K562 (cell line): ENCODE results near the gene POP7. TPM values are rescaled to one million over a fixed set of nuclear protein-coding genes. Genes with fewer than 3 reads are reported as not detected.

Experiments
- AFF4 ChIP-seq: sonication (generic); formaldehyde crosslinking; IDR thresholded peaks from 2 replicates; pipeline ENCODE4 v1.8.0; 2023; ENCODE audit warnings: mild to moderate bottlenecking, missing genetic modification reagents
- BACH1 ChIP-seq: fragments of 200-800 bp; sonication (Bioruptor generic); IDR thresholded peaks from 2 replicates; pipeline ENCODE4 v1.6.1; 2016; ENCODE audit warnings: missing genetic modification characterization, missing compliant biosample characterization
- CBX3 ChIP-seq, 2 experiments: IDR thresholded peaks; 1 replicate in 1 of 2; 2 replicates in 1 of 2; pipeline ENCODE4 v1.6.1; 2012; ENCODE audit warnings: inconsistent platforms in 2 of 2, low read length in 2 of 2, borderline replicate concordance in 1 of 2, control low read depth in 1 of 2
- CHAMP1 ChIP-seq: fragments of 450-650 bp; IDR thresholded peaks from 2 replicates; pipeline ENCODE4 v1.6.1; 2016; ENCODE audit warnings: mild to moderate bottlenecking
- CHD4 ChIP-seq: fragments of 200-600 bp; sonication (generic); IDR thresholded peaks from 3 replicates; pipeline ENCODE4 v1.6.1; 2012; ENCODE audit warnings: low read depth, mild to moderate bottlenecking, mixed read lengths, low read length, inconsistent platforms; ENCODE audit not compliant: insufficient read depth, insufficient replicate concordance, poor library complexity, severe bottlenecking
- HMGXB4 ChIP-seq: sonication (generic); formaldehyde crosslinking; IDR thresholded peaks from 2 replicates; pipeline ENCODE4 v1.8.1; 2023; ENCODE audit warnings: mild to moderate bottlenecking, missing genetic modification reagents
- MAFF ChIP-seq: IDR thresholded peaks from 2 replicates; pipeline ENCODE4 v1.6.1; 2012; ENCODE audit warnings: low read length, improper control_type of control experiment
- NUFIP1 ChIP-seq: fragments of 450-650 bp; IDR thresholded peaks from 2 replicates; pipeline ENCODE4 v1.6.1; 2018; ENCODE audit not compliant: partially characterized antibody
- POLR2G ChIP-seq: fragments of 200-400 bp; formaldehyde crosslinking; IDR thresholded peaks from 2 replicates; pipeline ENCODE4 v1.6.1; 2017; ENCODE audit warnings: low read depth, mild to moderate bottlenecking, antibody characterized with exemption, low read length, moderate library complexity
- SAFB ChIP-seq: fragments of 200-400 bp; formaldehyde crosslinking; IDR thresholded peaks from 2 replicates; pipeline ENCODE4 v1.6.1; 2017; ENCODE audit warnings: low read depth, low read length, borderline replicate concordance
- SIN3A ChIP-seq, 2 experiments: fragments of 150-350 bp in 1 of 2; IDR thresholded peaks; 2 replicates each; pipeline ENCODE4 v1.6.1; 2011 to 2016; ENCODE audit warnings: borderline replicate concordance in 2 of 2, low read depth in 2 of 2, low read length in 2 of 2, mild to moderate bottlenecking in 2 of 2, moderate library complexity in 2 of 2; ENCODE audit not compliant: control insufficient read depth in 1 of 2
- SMAD3 ChIP-seq: fragments of 450-650 bp; formaldehyde crosslinking; conservative IDR thresholded peaks from 2 replicates; pipeline ENCODE4 v1.4.0; 2020; ENCODE audit warnings: mild to moderate bottlenecking
- STAT5A ChIP-seq: IDR thresholded peaks from 2 replicates; pipeline ENCODE4 v1.6.1; 2012; ENCODE audit warnings: low read length, inconsistent platforms, borderline replicate concordance
- TAF15 ChIP-seq: fragments of 200-400 bp; formaldehyde crosslinking; IDR thresholded peaks from 2 replicates; pipeline ENCODE4 v1.6.1; 2017; ENCODE audit warnings: mild to moderate bottlenecking, low read depth, low read length, moderate library complexity
- TARDBP ChIP-seq: fragments of 450-650 bp; IDR thresholded peaks from 2 replicates; pipeline ENCODE4 v1.6.1; 2016
- TCF15 ChIP-seq: fragments of 250-450 bp; sonication (Bioruptor Pico); IDR thresholded peaks from 2 replicates; pipeline ENCODE4 v1.8.0; 2022; ENCODE audit warnings: moderate library complexity, mild to moderate bottlenecking, inconsistent platforms
- TRIM24 ChIP-seq, 2 experiments: fragments of 450-650 bp; IDR thresholded peaks; 2 replicates each; pipeline ENCODE4 v1.6.1; 2016
- U2AF2 ChIP-seq: fragments of 200-400 bp; formaldehyde crosslinking; optimal IDR thresholded peaks from 2 replicates; pipeline ENCODE3; 2017; ENCODE audit warnings: low read depth, mild to moderate bottlenecking, low read length
- ZNF511 ChIP-seq: sonication (generic); formaldehyde crosslinking; IDR thresholded peaks from 2 replicates; pipeline ENCODE4 v1.8.0; 2022; ENCODE audit warnings: mild to moderate bottlenecking, missing genetic modification reagents
- polyA plus RNA-seq, 8 experiments: library from polyadenylated mRNA; depleted of rRNA in 4 of 8; stranded (reverse) in 5 of 8; unstranded in 3 of 8; fragments of >200 nt; fragmentation: Nextera tagmentation in 2 of 8; fragmentation: Illumina TruSeq in 1 of 8; extraction: Ambion mirVana in 2 of 8; extraction: Trizol in 1 of 8; gene quantifications; 2 replicates each; pipeline versions ENCODE4 v1.2.1 to v1.2.3, GENCODE V29; 2011 to 2014; ENCODE audit warnings: inconsistent platforms in 1 of 8, missing spikeins in 1 of 8
- total RNA-seq, 7 experiments: library from RNA; depleted of rRNA in 6 of 7; stranded (reverse); fragments of >200 nt in 6 of 7; fragmentation: Illumina TruSeq in 2 of 7; extraction: Trizol in 2 of 7; gene quantifications; 2 replicates each; pipeline versions ENCODE4 v1.2.1 to v1.2.3, GENCODE V29; 2011 to 2021; ENCODE audit warnings: low replicate concordance in 1 of 7

POP7 gene
- total and polyA plus RNA-seq, 9 of the 15 experiments (the other 6 are each of a cell fraction or from before 2014, with no cell fraction given): 11.5 to 163 (median 68.9) TPM

- TF ChIP-seq TRIM24 (IDR thresholded peaks at IDR 0.05) (no peak), TARDBP (no peak), STAT5A (no peak), BACH1 (tag) (no peak), AFF4 (CRISPR knock-in tag) (no peak), POLR2G (no peak), NUFIP1 (no peak), SIN3A (IDR thresholded peaks at IDR 0.05; ENCODE audit: borderline replicate concordance in 2 of 2, control insufficient read depth in 1 of 2, low read depth in 2 of 2, low read length in 2 of 2) (peak in 1 of 2 experiments; percentile 17; a peak in 1 of 4 replicates), CBX3 (IDR thresholded peaks at IDR 0.05; ENCODE audit: borderline replicate concordance in 1 of 2, low read length in 2 of 2) (peak in 1 of 2 experiments; percentile 34; a peak in 1 of 3 replicates), ZNF511 (CRISPR knock-in tag) (no peak), TCF15 (CRISPR knock-in tag) (no peak), CHD4 (no peak), SMAD3 (CRISPR knock-in tag) (no peak), U2AF2 (no peak), HMGXB4 (no peak), CHAMP1 (no peak), MAFF (no peak), SAFB (no peak), TAF15 (no peak)
Observed at GRCh38 chr7:100694098-100694745, 11.7 kb upstream of the POP7 start, which contains the start of gene GIGYF1 (continued).
